ENCODE measurements around the gene MYOM1.

The MYOM1 gene

GRCh38 chr18:3245853-3246634 is 26.3 kb upstream of the MYOM1 start:
- ChIA-PET POLR2A (ENCODE audit: low non-redundant PET) (no interaction called here), CTCF (interaction anchor here (0.5 to 1.8 kb wide), 32 partner anchors 12 to 477 kb away, joined by 3 to 17 read pairs (median 3); no protein-coding TSS in a partner anchor)

GRCh38 chr18:3245185-3245564 is 25.4 kb upstream of the MYOM1 start:
- ChIA-PET POLR2A (ENCODE audit: low non-redundant PET) (no interaction called here), CTCF (interaction anchor here (0.7 to 1.8 kb wide), 9 partner anchors 11 to 624 kb away, joined by 3 to 14 read pairs (median 5); no protein-coding TSS in a partner anchor)
- no peak overlapping the region for H3K27ac ChIP-seq
- no peak for DNase-seq (ENCODE audit: low spot score)
- no peak for TF ChIP-seq CTCF (conservative IDR thresholded peaks at IDR 0.05; ENCODE audit: low read depth)

More at GRCh38 chr18:3245853-3246634, 26.3 kb upstream of the MYOM1 start:
- peak; percentile 93 for TF ChIP-seq CTCF (conservative IDR thresholded peaks at IDR 0.05; ENCODE audit: low read depth)
- peak; percentile 74 for DNase-seq (ENCODE audit: low spot score)
- peak overlapping the region; percentile 94 for H3K27ac ChIP-seq

- DNase-seq (ENCODE audit: low spot score): no peak
- H3K27ac ChIP-seq: no peak overlapping the region
- no peak for TF ChIP-seq CTCF (conservative IDR thresholded peaks at IDR 0.05; ENCODE audit: low read depth)
- CTCF ChIA-PET: no interaction called here
- POLR2A ChIA-PET (ENCODE audit: low non-redundant PET): interaction anchor here (0.8 kb wide), 1 partner anchor 8 kb away, joined by 3 read pairs; the partner anchor contains the start of gene MYL12A
Observed at GRCh38 chr18:3238742-3239141, 19.0 kb upstream of the MYOM1 start.

- CTCF ChIA-PET: interaction anchor here (0.6 kb wide), 1 partner anchor 312 kb away, joined by 4 read pairs; no protein-coding TSS in a partner anchor
- no peak for TF ChIP-seq CTCF (conservative IDR thresholded peaks at IDR 0.05; ENCODE audit: low read depth)
Observed at GRCh38 chr18:3236470-3236869, 16.7 kb upstream of the MYOM1 start.

GRCh38 chr18:3235846-3236245 is 16.1 kb upstream of the MYOM1 start:
- TF ChIP-seq CTCF (conservative IDR thresholded peaks at IDR 0.05; ENCODE audit: low read depth): no peak
- no peak for DNase-seq (ENCODE audit: low spot score)
- ChIA-PET POLR2A (ENCODE audit: low non-redundant PET) (no interaction called here), CTCF (no interaction called here)
- H3K27ac ChIP-seq: no peak overlapping the region

More at GRCh38 chr18:3236470-3236869, 16.7 kb upstream of the MYOM1 start:
- no peak overlapping the region for H3K27ac ChIP-seq
- DNase-seq (ENCODE audit: low spot score): no peak
- POLR2A ChIA-PET (ENCODE audit: low non-redundant PET): no interaction called here

- no peak for TF ChIP-seq CTCF (conservative IDR thresholded peaks at IDR 0.05; ENCODE audit: low read depth)
- POLR2A ChIA-PET (ENCODE audit: low non-redundant PET): no interaction called here
- CTCF ChIA-PET: interaction anchor here (0.6 to 1.8 kb wide), 3 partner anchors 11 to 286 kb away, joined by 3 to 6 read pairs (median 3); no protein-coding TSS in a partner anchor
- no peak for DNase-seq (ENCODE audit: low spot score)
- no peak overlapping the region for H3K27ac ChIP-seq
Observed at GRCh38 chr18:3234457-3234856, 14.7 kb upstream of the MYOM1 start.

Measured in RWPE1 (cell line).